GM21367 (cell line): Measurements from ENCODE around the gene IPPK.

Experiments
- ATAC-seq: cut with Tn5 transposase; IDR thresholded peaks from one replicate; pipeline ENCODE4 v1.9.1; 2021; ENCODE audit not compliant: unreplicated experiment

The IPPK gene

GRCh38 chr9:92669890-92670708, at the start of gene IPPK:
IPPK (minus strand) TSS chr9:92670131; CDS start chr9:92669988, 143 bp downstream.
- ATAC-seq, result peak; percentile 87

GRCh38 chr9:92719028-92719647, 49.2 kb upstream of the IPPK start:
- ATAC-seq, result no peak

GRCh38 chr9:92718086-92719001, 48.4 kb upstream of the IPPK start:
- no peak for ATAC-seq

GRCh38 chr9:92717201-92718085, 47.5 kb upstream of the IPPK start:
- no peak for ATAC-seq

GRCh38 chr9:92716557-92716956, 46.6 kb upstream of the IPPK start:
- ATAC-seq, result no peak

GRCh38 chr9:92715488-92716231, 45.7 kb upstream of the IPPK start:
- no peak for ATAC-seq

- ATAC-seq, result no peak
Observed at GRCh38 chr9:92714787-92715487, 45.0 kb upstream of the IPPK start.

GRCh38 chr9:92714016-92714415, 44.1 kb upstream of the IPPK start:
- ATAC-seq, result no peak

GRCh38 chr9:92713528-92713927, 43.6 kb upstream of the IPPK start:
- no peak for ATAC-seq

- ATAC-seq, result no peak
Observed at GRCh38 chr9:92712767-92713166, 42.8 kb upstream of the IPPK start.

GRCh38 chr9:92711844-92712243, 41.9 kb upstream of the IPPK start:
- ATAC-seq, result no peak

- ATAC-seq, result no peak
Observed at GRCh38 chr9:92711146-92711545, 41.2 kb upstream of the IPPK start.

- ATAC-seq, result no peak
Observed at GRCh38 chr9:92710368-92710767, 40.4 kb upstream of the IPPK start.

GRCh38 chr9:92709954-92710353, 40.0 kb upstream of the IPPK start:
- ATAC-seq, result no peak

- no peak for ATAC-seq
Observed at GRCh38 chr9:92709240-92709639, 39.3 kb upstream of the IPPK start.

- ATAC-seq, result no peak
Observed at GRCh38 chr9:92707530-92707929, 37.6 kb upstream of the IPPK start.

GRCh38 chr9:92706218-92706940, 36.4 kb upstream of the IPPK start:
- ATAC-seq, result no peak

GRCh38 chr9:92704528-92704927, 34.6 kb upstream of the IPPK start:
- ATAC-seq, result no peak

GRCh38 chr9:92696619-92697018, 26.7 kb upstream of the IPPK start:
- no peak for ATAC-seq
